ENCODE data around the gene EXOC3L4. TPM values are rescaled to one million over a fixed set of nuclear protein-coding genes. Genes with fewer than 3 reads are reported as not detected.

EXOC3L4 gene
- total and polyA plus RNA-seq, 4 donors: 0.45 to 0.52 (median 0.50) TPM; not detected in 1

DNA sequence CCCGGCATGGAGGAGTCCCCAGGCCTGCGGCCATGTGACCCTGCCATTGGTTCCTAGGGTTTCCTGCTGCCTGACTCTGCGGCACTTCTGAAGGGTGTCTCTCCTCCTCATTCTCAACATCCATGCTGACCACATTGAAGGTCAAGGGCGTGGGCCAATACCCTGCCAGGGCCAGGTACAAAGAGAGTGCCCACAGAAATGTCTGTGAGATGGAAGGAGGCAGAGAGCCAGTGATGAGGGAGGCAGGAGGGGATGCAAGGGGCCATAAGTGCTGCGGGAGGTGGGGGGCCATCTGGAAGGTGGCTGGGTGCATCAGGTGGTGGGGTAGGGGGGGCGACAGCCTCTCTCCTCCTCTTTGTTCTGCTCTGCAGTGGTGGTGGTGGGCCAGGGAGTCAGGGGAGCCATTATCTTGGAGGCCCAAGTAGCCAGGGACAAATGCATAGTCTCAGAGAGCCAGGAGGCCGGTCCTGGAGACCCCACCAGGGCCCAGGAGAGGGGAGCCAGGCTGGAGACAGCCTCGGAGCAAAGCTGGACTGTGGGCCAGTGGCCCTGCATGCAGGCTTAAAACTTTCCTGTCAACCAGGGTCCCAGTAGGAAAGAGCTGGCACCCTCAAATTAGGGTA lies 24.2 kb upstream of the EXOC3L4 start:
- H3K4me1 ChIP-seq (ENCODE audit: control insufficient read depth, insufficient read depth, low read length): peaks cover 8% of the 10 kb centered on the region
- H3K36me3 ChIP-seq (ENCODE audit: control insufficient read depth, insufficient read depth, low read length): peaks cover 2% of the 10 kb centered on the region
- H3K9me3 ChIP-seq (ENCODE audit: control insufficient read depth, insufficient read depth, low read length): no peaks in the 10 kb centered on the region
- no peak overlapping the region for H3K27ac ChIP-seq (ENCODE audit: low read depth, low read length)
- DNase-seq (ENCODE audit: low read depth in 4 of 6, low spot score in 6 of 6): no peak
- no peak overlapping the region for H3K4me3 ChIP-seq (ENCODE audit: low read depth, low read length)
- 76% methylated on average over 5 of the region's 8 CpGs for WGBS (ENCODE audit: insufficient coverage)
- no peaks in the 10 kb centered on the region for H3K27me3 ChIP-seq (ENCODE audit: control insufficient read depth, insufficient read depth, low read length)

DNA sequence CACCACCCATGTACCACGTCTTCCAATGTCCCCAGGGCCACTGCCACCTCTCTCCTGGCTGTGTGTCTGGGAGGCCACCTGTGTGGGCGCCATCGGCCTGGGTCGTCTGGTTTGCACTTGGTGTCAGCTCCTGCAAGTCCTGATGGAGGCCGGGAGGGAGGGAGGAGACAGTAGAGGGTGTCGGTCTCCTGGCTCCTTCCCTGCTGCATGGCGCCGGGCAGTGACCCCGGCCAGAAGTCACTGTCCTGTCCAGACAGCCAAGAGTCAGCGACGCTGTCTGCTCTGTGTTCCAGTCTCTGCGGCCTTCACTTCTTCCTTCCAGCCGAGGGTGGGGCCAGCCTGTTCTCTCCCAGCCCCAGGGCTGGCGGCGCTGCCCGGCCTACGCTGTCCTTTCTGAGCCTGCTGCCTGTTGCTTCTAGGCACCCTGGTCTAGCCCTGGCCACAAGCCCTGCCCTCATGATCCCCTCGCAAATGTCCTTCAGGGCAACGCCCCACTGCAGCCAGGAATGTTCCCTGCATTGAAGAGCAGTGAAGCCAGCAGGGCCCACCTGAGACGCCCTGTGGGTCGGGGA lies 23.5 kb upstream of the EXOC3L4 start:
- Histone ChIP-seq H3K27me3 (ENCODE audit: control insufficient read depth, insufficient read depth, low read length) (no peaks in the 10 kb centered on the region), H3K4me3 (ENCODE audit: low read depth, low read length) (no peak overlapping the region), H3K4me1 (ENCODE audit: control insufficient read depth, insufficient read depth, low read length) (peaks cover 13% of the 10 kb centered on the region), H3K36me3 (ENCODE audit: control insufficient read depth, insufficient read depth, low read length) (peaks cover 2% of the 10 kb centered on the region), H3K27ac (ENCODE audit: low read depth, low read length) (no peak overlapping the region), H3K9me3 (ENCODE audit: control insufficient read depth, insufficient read depth, low read length) (no peaks in the 10 kb centered on the region)
- no peak for DNase-seq (ENCODE audit: low read depth in 4 of 6, low spot score in 6 of 6)
- WGBS (ENCODE audit: insufficient coverage): 83% methylated on average over 18 of the region's 21 CpGs

DNA sequence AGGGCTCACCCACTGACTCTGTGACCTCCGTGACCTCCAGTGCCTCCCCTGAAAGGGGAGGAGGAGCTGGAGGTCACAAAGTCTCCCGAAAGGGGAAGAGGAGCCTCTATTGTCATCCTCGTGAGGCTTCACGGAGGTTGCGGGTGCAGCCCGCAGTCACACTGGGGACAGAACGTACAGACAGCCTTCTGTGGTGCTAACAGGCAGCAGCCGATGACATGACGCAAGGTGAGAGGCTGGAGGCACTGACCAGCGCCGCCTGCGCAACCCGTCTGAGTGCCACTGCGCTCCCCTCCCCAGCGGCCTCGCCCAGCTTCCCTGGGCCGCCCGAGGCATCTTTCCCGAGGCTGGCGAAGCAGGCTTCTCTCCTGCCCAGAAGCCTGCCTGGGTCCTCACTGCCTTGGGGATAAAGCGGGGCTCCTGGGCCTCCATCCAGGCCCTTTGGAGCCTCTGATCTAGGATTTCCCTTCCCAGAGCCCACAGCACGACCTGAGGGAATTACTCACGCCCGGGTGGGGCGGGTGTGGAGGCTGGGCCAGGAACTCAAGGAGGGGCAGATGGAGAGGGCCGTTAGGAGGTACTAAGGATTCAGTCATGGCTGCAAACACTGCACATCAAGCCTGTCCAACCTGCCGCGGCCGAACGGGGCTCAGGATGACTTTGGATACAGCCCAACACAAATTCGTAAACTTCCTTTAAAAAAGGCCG lies 22.8 kb upstream of the EXOC3L4 start:
- peaks cover 13% of the 10 kb centered on the region for H3K4me1 ChIP-seq (ENCODE audit: control insufficient read depth, insufficient read depth, low read length)
- H3K4me3 ChIP-seq (ENCODE audit: low read depth, low read length): no peak overlapping the region
- no peak for DNase-seq (ENCODE audit: low read depth in 4 of 6, low spot score in 6 of 6)
- WGBS (ENCODE audit: insufficient coverage): 71% methylated on average over 23 of the region's 32 CpGs
- H3K9me3 ChIP-seq (ENCODE audit: control insufficient read depth, insufficient read depth, low read length): no peaks in the 10 kb centered on the region
- H3K27me3 ChIP-seq (ENCODE audit: control insufficient read depth, insufficient read depth, low read length): no peaks in the 10 kb centered on the region
- H3K27ac ChIP-seq (ENCODE audit: low read depth, low read length): no peak overlapping the region
- peaks cover 2% of the 10 kb centered on the region for H3K36me3 ChIP-seq (ENCODE audit: control insufficient read depth, insufficient read depth, low read length)

DNA sequence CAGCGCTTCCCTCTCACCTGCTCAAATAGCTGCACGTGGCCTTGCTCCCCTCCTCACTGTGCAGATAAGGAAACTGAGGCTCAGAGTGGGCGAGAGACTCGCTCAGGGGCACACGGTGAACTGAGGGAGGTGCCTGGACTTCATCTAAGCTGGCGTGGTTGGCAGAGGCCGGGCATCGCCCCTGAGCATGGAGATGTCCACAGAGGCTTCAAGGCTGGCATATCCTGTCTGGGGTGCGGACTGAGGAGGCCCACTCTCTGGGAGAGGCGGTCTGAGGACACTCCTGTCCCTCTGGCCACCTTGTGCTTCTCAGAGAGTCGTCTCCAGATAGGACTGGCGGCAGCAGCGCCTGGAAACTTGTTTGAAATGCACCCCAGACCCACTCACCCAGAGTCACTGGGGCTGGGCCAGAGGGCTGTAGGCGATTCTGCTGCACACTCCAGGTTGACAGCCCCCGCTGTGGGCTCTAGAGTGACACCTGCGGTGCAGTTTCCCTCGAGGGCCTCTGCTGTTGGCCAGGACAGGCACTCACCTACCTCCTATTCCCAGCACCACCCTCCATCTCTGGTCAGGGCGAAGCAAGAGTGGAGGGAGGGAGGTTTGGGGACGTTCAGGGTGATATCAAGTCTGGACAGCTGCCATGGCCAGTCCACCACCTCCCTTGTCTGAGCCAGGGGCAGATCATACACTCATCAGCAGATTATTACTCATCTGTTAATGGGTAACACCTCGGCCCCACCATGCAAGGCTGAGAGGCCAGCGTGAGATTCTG lies 21.7 kb upstream of the EXOC3L4 start:
- WGBS (ENCODE audit: insufficient coverage): 87% methylated on average over 17 of the region's 21 CpGs

DNA sequence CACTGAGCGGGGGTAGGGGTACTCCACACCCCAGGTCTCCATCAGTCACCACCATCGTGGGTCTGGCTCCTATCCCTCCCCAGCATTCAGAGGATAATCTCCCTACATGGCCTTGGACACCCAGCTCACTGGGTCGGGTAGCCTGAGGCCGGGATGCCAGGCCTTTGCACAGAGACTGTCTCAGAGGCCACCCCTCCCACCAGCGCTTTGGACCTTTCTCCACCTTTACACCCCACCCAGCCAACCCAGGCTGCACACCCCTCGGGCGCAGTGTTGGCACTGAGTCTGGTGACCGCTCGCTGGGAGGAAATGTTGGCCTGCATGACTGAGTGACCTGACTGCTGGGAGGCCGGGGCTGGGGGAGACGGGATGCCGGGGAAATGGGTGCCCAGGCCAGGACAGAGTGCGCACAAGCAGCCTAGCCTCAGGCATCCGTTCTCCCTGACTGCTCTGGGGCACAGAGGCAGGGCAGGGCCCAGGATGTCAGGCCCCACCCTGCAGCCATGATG lies 21.1 kb upstream of the EXOC3L4 start:
- DNase-seq (ENCODE audit: low read depth in 4 of 6, low spot score in 6 of 6): no peak
- Histone ChIP-seq H3K4me3 (ENCODE audit: low read depth, low read length) (no peak overlapping the region), H3K4me1 (ENCODE audit: control insufficient read depth, insufficient read depth, low read length) (peaks cover 13% of the 10 kb centered on the region), H3K9me3 (ENCODE audit: control insufficient read depth, insufficient read depth, low read length) (no peaks in the 10 kb centered on the region), H3K36me3 (ENCODE audit: control insufficient read depth, insufficient read depth, low read length) (no peaks in the 10 kb centered on the region), H3K27me3 (ENCODE audit: control insufficient read depth, insufficient read depth, low read length) (no peaks in the 10 kb centered on the region), H3K27ac (ENCODE audit: low read depth, low read length) (no peak overlapping the region)
- WGBS (ENCODE audit: insufficient coverage): 87% methylated on average over 14 of the region's 14 CpGs

More for the DNA sequence above, 21.7 kb upstream of the EXOC3L4 start:
- peaks cover 13% of the 10 kb centered on the region for H3K4me1 ChIP-seq (ENCODE audit: control insufficient read depth, insufficient read depth, low read length)
- H3K27ac ChIP-seq (ENCODE audit: low read depth, low read length): no peak overlapping the region
- H3K9me3 ChIP-seq (ENCODE audit: control insufficient read depth, insufficient read depth, low read length): no peaks in the 10 kb centered on the region
- no peaks in the 10 kb centered on the region for H3K27me3 ChIP-seq (ENCODE audit: control insufficient read depth, insufficient read depth, low read length)
- H3K36me3 ChIP-seq (ENCODE audit: control insufficient read depth, insufficient read depth, low read length): peaks cover 2% of the 10 kb centered on the region
- no peak overlapping the region for H3K4me3 ChIP-seq (ENCODE audit: low read depth, low read length)
- no peak for DNase-seq (ENCODE audit: low read depth in 4 of 6, low spot score in 6 of 6)

DNA sequence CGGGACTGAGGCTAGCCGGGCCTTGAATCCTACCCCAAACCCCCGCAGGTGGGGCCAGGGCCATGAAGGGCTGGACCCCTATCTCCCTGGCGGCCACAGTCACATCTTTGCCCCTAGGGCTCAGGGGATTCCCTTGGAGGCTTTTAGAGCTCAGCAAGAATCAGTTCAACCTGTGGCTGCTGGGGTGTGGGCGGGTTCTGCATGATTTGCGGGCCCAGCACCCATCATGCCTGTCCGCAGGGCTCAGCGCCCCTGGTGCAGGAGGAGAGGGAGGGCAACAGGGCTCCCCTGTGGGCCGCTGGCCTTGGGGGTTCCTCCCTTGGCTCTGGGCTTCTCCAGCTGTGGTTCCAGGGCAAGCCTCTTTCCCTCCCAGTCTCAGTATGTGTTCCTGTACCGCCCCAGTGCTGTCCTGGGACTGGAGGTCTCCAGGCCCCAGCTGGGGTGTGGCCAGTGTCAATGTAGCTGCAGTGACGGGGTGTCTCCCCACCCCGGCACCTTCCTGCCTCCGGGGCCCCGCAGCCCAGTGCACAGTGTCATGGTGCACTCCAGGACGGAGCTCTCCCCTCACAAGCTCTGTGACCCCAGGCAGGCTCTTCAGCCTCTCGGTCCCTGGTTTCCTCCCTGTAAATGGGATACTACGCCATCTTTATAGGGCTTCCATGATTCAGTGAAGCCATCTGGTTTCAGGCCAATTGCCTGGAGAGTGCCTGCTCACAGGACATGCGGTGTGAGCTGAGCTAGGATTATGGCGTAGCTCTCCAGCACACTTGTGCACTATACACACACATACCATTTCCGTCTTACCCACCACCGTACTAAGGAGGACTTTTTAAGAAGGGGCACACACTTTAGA lies 20.4 kb upstream of the EXOC3L4 start:
- 88% methylated on average over 17 of the region's 21 CpGs for WGBS (ENCODE audit: insufficient coverage)
- Histone ChIP-seq H3K9me3 (ENCODE audit: control insufficient read depth, insufficient read depth, low read length) (no peaks in the 10 kb centered on the region), H3K36me3 (ENCODE audit: control insufficient read depth, insufficient read depth, low read length) (no peaks in the 10 kb centered on the region), H3K4me3 (ENCODE audit: low read depth, low read length) (no peak overlapping the region), H3K27me3 (ENCODE audit: control insufficient read depth, insufficient read depth, low read length) (no peaks in the 10 kb centered on the region), H3K27ac (ENCODE audit: low read depth, low read length) (no peak overlapping the region), H3K4me1 (ENCODE audit: control insufficient read depth, insufficient read depth, low read length) (peaks cover 13% of the 10 kb centered on the region)
- no peak for DNase-seq (ENCODE audit: low read depth in 4 of 6, low spot score in 6 of 6)

DNA sequence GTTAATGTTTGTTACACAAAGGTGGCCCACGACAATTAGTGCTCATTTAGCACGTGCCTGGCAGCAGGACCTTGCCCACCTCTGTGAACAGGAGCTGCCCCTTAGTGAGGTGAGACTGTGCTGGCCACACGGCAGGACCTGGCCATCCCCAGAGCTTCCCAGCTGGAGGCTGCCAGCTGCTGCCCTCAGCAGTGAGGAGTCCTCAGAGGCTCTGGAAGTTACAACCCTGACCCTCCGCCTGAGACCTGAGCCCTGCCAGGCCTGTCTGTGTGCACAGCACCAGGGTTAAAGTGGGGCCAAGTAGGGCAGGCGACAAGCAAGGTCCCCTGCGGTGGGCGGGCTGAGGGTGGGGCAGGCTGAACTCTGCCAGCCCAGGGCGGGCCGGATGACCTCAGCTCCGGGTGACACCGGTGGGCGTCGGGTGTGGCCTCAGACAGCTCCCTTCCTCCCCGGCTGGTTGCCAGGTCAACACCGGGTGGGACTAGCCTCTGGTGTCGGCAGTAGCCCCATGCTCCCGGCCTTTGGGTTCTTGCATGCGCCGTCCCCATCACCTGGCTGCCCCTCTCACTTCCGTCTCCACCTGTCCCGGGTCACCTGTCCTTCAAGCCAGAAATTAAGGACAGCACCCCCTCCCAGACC lies 19.7 kb upstream of the EXOC3L4 start:
- no peaks in the 10 kb centered on the region for H3K9me3 ChIP-seq (ENCODE audit: control insufficient read depth, insufficient read depth, low read length)
- WGBS (ENCODE audit: insufficient coverage): 19% methylated on average over 21 of the region's 21 CpGs
- peaks cover 13% of the 10 kb centered on the region for H3K4me1 ChIP-seq (ENCODE audit: control insufficient read depth, insufficient read depth, low read length)
- no peak overlapping the region for H3K27ac ChIP-seq (ENCODE audit: low read depth, low read length)
- DNase-seq (ENCODE audit: low read depth in 4 of 6, low spot score in 6 of 6): no peak
- H3K4me3 ChIP-seq (ENCODE audit: low read depth, low read length): peak overlapping the region; percentile 21
- H3K36me3 ChIP-seq (ENCODE audit: control insufficient read depth, insufficient read depth, low read length): no peaks in the 10 kb centered on the region
- H3K27me3 ChIP-seq (ENCODE audit: control insufficient read depth, insufficient read depth, low read length): no peaks in the 10 kb centered on the region

DNA sequence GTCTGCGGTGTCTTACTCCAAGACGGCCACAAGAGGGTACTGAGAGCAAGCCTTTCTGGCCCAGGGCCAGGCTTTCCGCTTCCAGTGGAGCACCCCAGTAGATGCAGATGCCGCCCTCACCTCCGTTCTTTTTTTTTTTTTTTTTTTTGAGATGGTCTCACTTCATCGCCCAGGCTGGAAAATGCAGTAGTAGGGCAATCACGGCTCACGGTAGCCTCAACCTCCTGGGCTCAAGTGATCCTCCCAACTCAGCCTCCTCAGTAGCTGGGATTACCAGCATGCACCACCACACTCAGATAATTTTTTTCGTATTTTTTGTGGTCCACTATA lies 16.1 kb upstream of the EXOC3L4 start:
- H3K36me3 ChIP-seq (ENCODE audit: control insufficient read depth, insufficient read depth, low read length): no peaks in the 10 kb centered on the region
- H3K4me3 ChIP-seq (ENCODE audit: low read depth, low read length): no peak overlapping the region
- no peak overlapping the region for H3K27ac ChIP-seq (ENCODE audit: low read depth, low read length)
- peaks cover 13% of the 10 kb centered on the region for H3K4me1 ChIP-seq (ENCODE audit: control insufficient read depth, insufficient read depth, low read length)
- peak in 5 of 6 donors; percentile 60 to 93 (median 72) for DNase-seq (ENCODE audit: low read depth in 4 of 6, low spot score in 6 of 6)
- no peaks in the 10 kb centered on the region for H3K9me3 ChIP-seq (ENCODE audit: control insufficient read depth, insufficient read depth, low read length)
- no peaks in the 10 kb centered on the region for H3K27me3 ChIP-seq (ENCODE audit: control insufficient read depth, insufficient read depth, low read length)
- WGBS (ENCODE audit: insufficient coverage): 0% methylated on average over 5 of the region's 9 CpGs
